Measurements from ENCODE around the gene USP25.

Gene USP25

GRCh38 chr21:15793109-15793508, 63.3 kb downstream of the USP25 start:
- no peak overlapping the region for H3K4me3 ChIP-seq
- no peak for DNase-seq
- H3K27ac ChIP-seq: no peak overlapping the region
- H3K27me3 ChIP-seq: no peaks in the 10 kb centered on the region
- no peak for TF ChIP-seq CTCF (IDR thresholded peaks at IDR 0.05)
- H3K9me3 ChIP-seq: no peaks in the 10 kb centered on the region
- intact Hi-C loops (cut with DNase I; ENCODE audit: low total_unique reads): no loop called here
- peaks cover 0 to 3% (median 0%) of the 10 kb centered on the region in 3 donors for H3K36me3 ChIP-seq
- peaks cover 0 to 18% (median 0%) of the 10 kb centered on the region in 4 donors for H3K4me1 ChIP-seq

- Histone ChIP-seq H3K27ac (no peak overlapping the region), H3K9me3 (no peaks in the 10 kb centered on the region), H3K36me3 (peaks cover 0 to 3% (median 0%) of the 10 kb centered on the region in 3 donors), H3K4me3 (no peak overlapping the region), H3K27me3 (no peaks in the 10 kb centered on the region), H3K4me1 (peaks cover 0 to 13% (median 0%) of the 10 kb centered on the region in 4 donors)
- intact Hi-C loops (cut with DNase I; ENCODE audit: low total_unique reads): no loop called here
- no peak for TF ChIP-seq CTCF (IDR thresholded peaks at IDR 0.05)
- no peak for DNase-seq
Measured at GRCh38 chr21:15793550-15794235, 63.9 kb downstream of the USP25 start.

GRCh38 chr21:15794277-15794912, 64.6 kb downstream of the USP25 start:
- Histone ChIP-seq H3K27me3 (no peaks in the 10 kb centered on the region), H3K27ac (no peak overlapping the region), H3K4me3 (no peak overlapping the region), H3K36me3 (peaks cover 0 to 3% (median 0%) of the 10 kb centered on the region in 3 donors), H3K9me3 (no peaks in the 10 kb centered on the region), H3K4me1 (peaks cover 0 to 6% (median 0%) of the 10 kb centered on the region in 4 donors)
- intact Hi-C loops (cut with DNase I; ENCODE audit: low total_unique reads): no loop called here
- no peak for TF ChIP-seq CTCF (IDR thresholded peaks at IDR 0.05)
- no peak for DNase-seq

GRCh38 chr21:15795533-15795932, 65.8 kb downstream of the USP25 start:
- intact Hi-C loops (cut with DNase I; ENCODE audit: low total_unique reads): no loop called here
- H3K27me3 ChIP-seq: no peaks in the 10 kb centered on the region
- no peak overlapping the region for H3K4me3 ChIP-seq
- no peak for DNase-seq
- H3K36me3 ChIP-seq: peaks cover 0 to 3% (median 0%) of the 10 kb centered on the region in 3 donors
- no peaks in the 10 kb centered on the region for H3K9me3 ChIP-seq
- H3K27ac ChIP-seq: no peak overlapping the region
- peaks cover 0 to 4% (median 0%) of the 10 kb centered on the region in 4 donors for H3K4me1 ChIP-seq
- no peak for TF ChIP-seq CTCF (IDR thresholded peaks at IDR 0.05)

- no peak for TF ChIP-seq CTCF (IDR thresholded peaks at IDR 0.05)
- no peak for DNase-seq
- Histone ChIP-seq H3K27me3 (no peaks in the 10 kb centered on the region), H3K36me3 (no peaks in the 10 kb centered on the region), H3K4me3 (no peak overlapping the region), H3K9me3 (no peaks in the 10 kb centered on the region), H3K4me1 (peaks cover 0 to 5% (median 0%) of the 10 kb centered on the region in 4 donors), H3K27ac (no peak overlapping the region)
- intact Hi-C loops (cut with DNase I; ENCODE audit: low total_unique reads): no loop called here
Measured at GRCh38 chr21:15797577-15798363, 68.0 kb downstream of the USP25 start.
